Lower leg skin (tissue), 3 donors: ENCODE measurements around the gene GTF2F1.

Experiments
- POLR2A ChIP-seq, 2 donors: fragments of 450-650 bp; IDR thresholded peaks; one replicate each; pipeline ENCODE4 v1.6.1; 2016 to 2017; ENCODE audit warnings: antibody characterized with exemption in 2 of 2, mild to moderate bottlenecking in 1 of 2, moderate library complexity in 1 of 2
- TF ChIP-seq, protein P1 (sequence below), 3 donors: fragments of 450-650 bp; IDR thresholded peaks; one replicate each; pipeline ENCODE4 v1.5.1; 2016; ENCODE audit warnings: antibody characterized with exemption in 3 of 3, mild to moderate bottlenecking in 3 of 3, moderate library complexity in 2 of 3

DNA sequence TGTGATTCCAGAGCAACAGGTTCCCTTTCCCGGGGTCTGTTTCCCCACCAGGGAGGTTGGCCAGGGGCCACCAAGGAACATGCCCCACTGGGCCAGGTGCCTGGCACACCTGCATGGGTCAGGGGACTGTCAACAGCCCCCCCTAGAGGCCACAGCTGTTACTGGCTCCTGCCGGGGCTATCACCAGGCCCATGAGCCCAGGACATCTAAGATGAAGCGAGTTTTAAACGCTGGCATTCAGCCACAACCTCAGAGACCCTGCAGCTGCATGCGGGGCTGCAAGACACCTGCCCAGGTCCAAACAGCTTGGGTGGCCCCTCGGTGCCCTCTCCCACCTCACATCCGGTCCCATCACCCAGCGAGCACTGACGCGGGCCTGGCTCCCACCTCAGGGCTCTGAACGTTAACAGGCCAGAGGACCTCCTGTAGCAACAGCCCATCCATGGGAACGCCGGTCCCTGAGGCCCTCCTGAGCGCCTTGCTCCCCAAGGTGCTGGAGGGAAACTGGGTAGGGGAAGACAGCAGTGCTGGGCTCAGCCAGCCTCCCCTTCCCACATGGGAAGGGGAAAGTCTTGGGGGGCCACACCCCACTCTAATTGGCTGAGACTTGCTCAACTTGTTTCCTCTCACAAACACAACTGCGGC, 19.6 kb upstream of the GTF2F1 start:
- TF ChIP-seq, protein P1, sequence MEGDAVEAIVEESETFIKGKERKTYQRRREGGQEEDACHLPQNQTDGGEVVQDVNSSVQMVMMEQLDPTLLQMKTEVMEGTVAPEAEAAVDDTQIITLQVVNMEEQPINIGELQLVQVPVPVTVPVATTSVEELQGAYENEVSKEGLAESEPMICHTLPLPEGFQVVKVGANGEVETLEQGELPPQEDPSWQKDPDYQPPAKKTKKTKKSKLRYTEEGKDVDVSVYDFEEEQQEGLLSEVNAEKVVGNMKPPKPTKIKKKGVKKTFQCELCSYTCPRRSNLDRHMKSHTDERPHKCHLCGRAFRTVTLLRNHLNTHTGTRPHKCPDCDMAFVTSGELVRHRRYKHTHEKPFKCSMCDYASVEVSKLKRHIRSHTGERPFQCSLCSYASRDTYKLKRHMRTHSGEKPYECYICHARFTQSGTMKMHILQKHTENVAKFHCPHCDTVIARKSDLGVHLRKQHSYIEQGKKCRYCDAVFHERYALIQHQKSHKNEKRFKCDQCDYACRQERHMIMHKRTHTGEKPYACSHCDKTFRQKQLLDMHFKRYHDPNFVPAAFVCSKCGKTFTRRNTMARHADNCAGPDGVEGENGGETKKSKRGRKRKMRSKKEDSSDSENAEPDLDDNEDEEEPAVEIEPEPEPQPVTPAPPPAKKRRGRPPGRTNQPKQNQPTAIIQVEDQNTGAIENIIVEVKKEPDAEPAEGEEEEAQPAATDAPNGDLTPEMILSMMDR (IDR thresholded peaks at IDR 0.05) = no peak
- TF ChIP-seq POLR2A (IDR thresholded peaks at IDR 0.05) = no peak
